SK-N-MC (cell line): ENCODE data around the gene IL19.

Source experiments
- EZH2 ChIP-seq: fragments of 200-600 bp; sonication (generic); IDR thresholded peaks from one replicate; pipeline ENCODE4 v1.6.1; 2017; ENCODE audit warnings: antibody characterized with exemption
- POLR2AphosphoS5 ChIP-seq: IDR thresholded peaks from 2 replicates; pipeline ENCODE4 v1.6.1; 2012; ENCODE audit warnings: mild to moderate bottlenecking, low read depth, low read length, borderline replicate concordance

GRCh38 chr1:206886831-206887230, 116.3 kb downstream of the IL19 start:
- no peak for TF ChIP-seq POLR2AphosphoS5
- no peak for TF ChIP-seq EZH2
